Measurements from ENCODE around the gene KRTAP5-4.

The KRTAP5-4 gene

GRCh38 chr11:1668911-1669473 lies 47.1 kb upstream of the KRTAP5-4 start:
- TF ChIP-seq SIN3A (IDR thresholded peaks at IDR 0.05; ENCODE audit: borderline replicate concordance, insufficient read depth, low read length) (no peak), FOXP2 (optimal IDR thresholded peaks at IDR 0.05; ENCODE audit: borderline replicate concordance, extremely low read depth, extremely low read length, insufficient read depth) (no peak), REST (IDR thresholded peaks at IDR 0.05; ENCODE audit: insufficient read depth in 1 of 2, low read depth in 2 of 2, low read length in 2 of 2) (no peak), TAF1 (IDR thresholded peaks at IDR 0.05; ENCODE audit: borderline replicate concordance, insufficient read depth, low read length) (no peak), POLR2AphosphoS5 (IDR thresholded peaks at IDR 0.05; ENCODE audit: low read depth, low read length) (no peak)

- TF ChIP-seq TAF1 (IDR thresholded peaks at IDR 0.05; ENCODE audit: borderline replicate concordance, insufficient read depth, low read length), result no peak
- TF ChIP-seq FOXP2 (optimal IDR thresholded peaks at IDR 0.05; ENCODE audit: borderline replicate concordance, extremely low read depth, extremely low read length, insufficient read depth), result no peak
- TF ChIP-seq SIN3A (IDR thresholded peaks at IDR 0.05; ENCODE audit: borderline replicate concordance, insufficient read depth, low read length), result no peak
- no peak for TF ChIP-seq REST (IDR thresholded peaks at IDR 0.05; ENCODE audit: insufficient read depth in 1 of 2, low read depth in 2 of 2, low read length in 2 of 2)
- no peak for TF ChIP-seq POLR2AphosphoS5 (IDR thresholded peaks at IDR 0.05; ENCODE audit: low read depth, low read length)
Measured at GRCh38 chr11:1667906-1668305, 46.0 kb upstream of the KRTAP5-4 start.

- TF ChIP-seq POLR2AphosphoS5 (IDR thresholded peaks at IDR 0.05; ENCODE audit: low read depth, low read length) (no peak), FOXP2 (optimal IDR thresholded peaks at IDR 0.05; ENCODE audit: borderline replicate concordance, extremely low read depth, extremely low read length, insufficient read depth) (no peak), SIN3A (IDR thresholded peaks at IDR 0.05; ENCODE audit: borderline replicate concordance, insufficient read depth, low read length) (no peak), REST (IDR thresholded peaks at IDR 0.05; ENCODE audit: insufficient read depth in 1 of 2, low read depth in 2 of 2, low read length in 2 of 2) (no peak), TAF1 (IDR thresholded peaks at IDR 0.05; ENCODE audit: borderline replicate concordance, insufficient read depth, low read length) (no peak)
Measured at GRCh38 chr11:1667121-1667850, 45.3 kb upstream of the KRTAP5-4 start.

GRCh38 chr11:1665313-1665712 lies 43.4 kb upstream of the KRTAP5-4 start:
- TF ChIP-seq SIN3A (IDR thresholded peaks at IDR 0.05; ENCODE audit: borderline replicate concordance, insufficient read depth, low read length) (no peak), TAF1 (IDR thresholded peaks at IDR 0.05; ENCODE audit: borderline replicate concordance, insufficient read depth, low read length) (no peak), FOXP2 (optimal IDR thresholded peaks at IDR 0.05; ENCODE audit: borderline replicate concordance, extremely low read depth, extremely low read length, insufficient read depth) (no peak), POLR2AphosphoS5 (IDR thresholded peaks at IDR 0.05; ENCODE audit: low read depth, low read length) (no peak)

GRCh38 chr11:1660111-1660867 lies 38.4 kb upstream of the KRTAP5-4 start:
- TF ChIP-seq FOXP2 (optimal IDR thresholded peaks at IDR 0.05; ENCODE audit: borderline replicate concordance, extremely low read depth, extremely low read length, insufficient read depth) (no peak), REST (IDR thresholded peaks at IDR 0.05; ENCODE audit: insufficient read depth in 1 of 2, low read depth in 2 of 2, low read length in 2 of 2) (no peak), POLR2AphosphoS5 (IDR thresholded peaks at IDR 0.05; ENCODE audit: low read depth, low read length) (no peak), TAF1 (IDR thresholded peaks at IDR 0.05; ENCODE audit: borderline replicate concordance, insufficient read depth, low read length) (no peak), SIN3A (IDR thresholded peaks at IDR 0.05; ENCODE audit: borderline replicate concordance, insufficient read depth, low read length) (no peak)
